Adipose tissue (tissue), 3 donors: ENCODE data around the gene C10orf90. TPM values are rescaled to one million over a fixed set of nuclear protein-coding genes. Genes with fewer than 3 reads are reported as not detected.

Experiments used
- H3K27ac ChIP-seq: one replicate; pipeline ENCODE4 v1.5.1; 2013; ENCODE audit warnings: low read depth, low read length
- WGBS, 3 donors: extraction: QIAGEN DNeasy Blood & Tissue Kit; methylation state at CpG; one replicate each; pipeline ENCODE4 v1.1.7; 2013; 5-methylcytosine and 5-hydroxymethylcytosine counted together
- polyA plus RNA-seq, 3 donors: library from polyadenylated mRNA; stranded (reverse); fragments of 200-250 nt; gene quantifications; one replicate each; pipeline ENCODE4 v1.2.3, GENCODE V29; 2013
- donor health status: healthy with polysubstance abuse.
- donor health status: Bipolar disorder and iron deficiency.
- donor health status: healthy.

The C10orf90 gene
- polyA plus RNA-seq, 3 donors, result 0.12 to 0.48 TPM; not detected in 1

- no peak overlapping the region for H3K27ac ChIP-seq
- 87 to 90% (median 89%) methylated on average over 7 of the region's 7 CpGs for WGBS, 3 donors
Observed at GRCh38 chr10:126675656-126676438, 5.4 kb upstream of the C10orf90 start.

GRCh38 chr10:126674741-126675515 is 4.4 kb upstream of the C10orf90 start:
- WGBS, 3 donors, result 69 to 80% (median 74%) methylated on average over 6 of the region's 6 CpGs
- H3K27ac ChIP-seq, result no peak overlapping the region

- 81 to 84% (median 81%) methylated on average over 3 of the region's 3 CpGs for WGBS, 3 donors
- H3K27ac ChIP-seq, result no peak overlapping the region
Observed at GRCh38 chr10:126673565-126673964, 3.1 kb upstream of the C10orf90 start.

GRCh38 chr10:126671402-126671975 is 996 bp upstream of the C10orf90 start:
- no peak overlapping the region for H3K27ac ChIP-seq
- 53 to 74% (median 59%) methylated on average over 3 of the region's 3 CpGs for WGBS, 3 donors

- H3K27ac ChIP-seq, result no peak overlapping the region
- 49 to 60% (median 55%) methylated on average over 7 of the region's 7 CpGs for WGBS, 3 donors
Observed at GRCh38 chr10:126670895-126671261, 385 bp upstream of the C10orf90 start.

- WGBS, 3 donors, result 36 to 76% (median 62%) methylated on average over 3 of the region's 3 CpGs
- H3K27ac ChIP-seq, result no peak overlapping the region
Observed at GRCh38 chr10:126669168-126669567, 1.3 kb downstream of the C10orf90 start.

GRCh38 chr10:126668505-126668904 is 2.0 kb downstream of the C10orf90 start:
- 88 to 97% (median 89%) methylated on average over 4 of the region's 4 CpGs for WGBS, 3 donors
- H3K27ac ChIP-seq, result no peak overlapping the region

GRCh38 chr10:126667568-126667967 is 2.9 kb downstream of the C10orf90 start:
- 90 to 95% (median 94%) methylated on average over 3 of the region's 3 CpGs for WGBS, 3 donors
- no peak overlapping the region for H3K27ac ChIP-seq

- H3K27ac ChIP-seq, result no peak overlapping the region
- WGBS, 3 donors, result 71 to 86% (median 71%) methylated on average over 4 of the region's 4 CpGs
Observed at GRCh38 chr10:126665207-126665606, 5.3 kb downstream of the C10orf90 start.

- 45 to 72% (median 56%) methylated on average over 5 of the region's 5 CpGs for WGBS, 3 donors
- H3K27ac ChIP-seq, result no peak overlapping the region
Observed at GRCh38 chr10:126663880-126664279, 6.6 kb downstream of the C10orf90 start.

- 36 to 86% (median 54%) methylated on average over 9 of the region's 9 CpGs for WGBS, 3 donors
- no peak overlapping the region for H3K27ac ChIP-seq
Observed at GRCh38 chr10:126663328-126663727, 7.2 kb downstream of the C10orf90 start.

- WGBS, 3 donors, result 68 to 78% (median 71%) methylated on average over 4 of the region's 4 CpGs
- no peak overlapping the region for H3K27ac ChIP-seq
Observed at GRCh38 chr10:126661841-126662515, 8.5 kb downstream of the C10orf90 start.

- 48 to 81% (median 76%) methylated on average over 1 of the region's 1 CpG for WGBS, 3 donors
Observed at GRCh38 chr10:126661356-126661755, 9.1 kb downstream of the C10orf90 start.

GRCh38 chr10:126659750-126660149 is 10.7 kb downstream of the C10orf90 start:
- WGBS, 3 donors, result 61 to 66% (median 62%) methylated on average over 4 of the region's 4 CpGs
- H3K27ac ChIP-seq, result no peak overlapping the region

More at GRCh38 chr10:126661356-126661755, 9.1 kb downstream of the C10orf90 start:
- H3K27ac ChIP-seq, result no peak overlapping the region

- no peak overlapping the region for H3K27ac ChIP-seq
- WGBS, 3 donors, result 88 to 92% (median 91%) methylated on average over 4 of the region's 4 CpGs
Observed at GRCh38 chr10:126658928-126659327, 11.6 kb downstream of the C10orf90 start.

GRCh38 chr10:126654579-126654978 is 15.9 kb downstream of the C10orf90 start:
- WGBS, 3 donors, result 75 to 80% (median 79%) methylated on average over 2 of the region's 2 CpGs
- H3K27ac ChIP-seq, result no peak overlapping the region

GRCh38 chr10:126651467-126651866 is 19.0 kb downstream of the C10orf90 start:
- WGBS, 3 donors, result 63 to 77% (median 71%) methylated on average over 3 of the region's 3 CpGs
- no peak overlapping the region for H3K27ac ChIP-seq

- H3K27ac ChIP-seq, result no peak overlapping the region
- 82 to 88% (median 85%) methylated on average over 7 of the region's 7 CpGs for WGBS, 3 donors
Observed at GRCh38 chr10:126650161-126650560, 20.3 kb downstream of the C10orf90 start.

GRCh38 chr10:126647116-126647515 is 23.4 kb downstream of the C10orf90 start:
- 82 to 85% (median 83%) methylated on average over 5 of the region's 5 CpGs for WGBS, 3 donors
- no peak overlapping the region for H3K27ac ChIP-seq
